Measurements from ENCODE around the gene NCKAP5. TPM values are rescaled to one million over a fixed set of nuclear protein-coding genes. Genes with fewer than 3 reads are reported as not detected.

Gene NCKAP5
- total RNA-seq, 4 donors from 2014 or later, result 2.7 to 11.7 (median 5.6) TPM

DNA sequence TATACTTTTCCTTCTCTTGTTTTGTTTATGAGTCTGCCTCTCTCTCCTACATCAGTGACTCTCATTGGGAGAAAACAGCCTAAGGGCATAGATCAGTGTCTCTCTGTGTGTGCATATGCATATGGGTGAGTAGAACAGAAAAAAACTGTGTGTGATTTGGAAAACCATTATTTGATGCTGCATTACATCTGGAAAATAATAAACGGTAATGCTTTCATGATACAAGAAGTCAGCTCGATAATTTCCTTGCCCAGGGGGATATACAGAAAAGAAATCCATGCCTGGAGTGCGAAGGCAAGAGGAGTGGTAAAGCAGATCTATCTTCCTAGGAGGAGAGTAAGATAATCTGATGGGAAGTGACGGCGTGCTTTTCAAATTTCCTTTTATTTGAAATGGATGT is 676.8 kb downstream of the NCKAP5 start:
- Histone ChIP-seq H3K27ac (no peak overlapping the region), H3K4me3 (no peak overlapping the region), H3K36me3 (no peaks in the 10 kb centered on the region), H3K9me3 (peaks cover 0 to 4% (median 0%) of the 10 kb centered on the region in 4 donors), H3K27me3 (no peaks in the 10 kb centered on the region), H3K4me1 (no peaks in the 10 kb centered on the region)
- TF ChIP-seq, protein P1, sequence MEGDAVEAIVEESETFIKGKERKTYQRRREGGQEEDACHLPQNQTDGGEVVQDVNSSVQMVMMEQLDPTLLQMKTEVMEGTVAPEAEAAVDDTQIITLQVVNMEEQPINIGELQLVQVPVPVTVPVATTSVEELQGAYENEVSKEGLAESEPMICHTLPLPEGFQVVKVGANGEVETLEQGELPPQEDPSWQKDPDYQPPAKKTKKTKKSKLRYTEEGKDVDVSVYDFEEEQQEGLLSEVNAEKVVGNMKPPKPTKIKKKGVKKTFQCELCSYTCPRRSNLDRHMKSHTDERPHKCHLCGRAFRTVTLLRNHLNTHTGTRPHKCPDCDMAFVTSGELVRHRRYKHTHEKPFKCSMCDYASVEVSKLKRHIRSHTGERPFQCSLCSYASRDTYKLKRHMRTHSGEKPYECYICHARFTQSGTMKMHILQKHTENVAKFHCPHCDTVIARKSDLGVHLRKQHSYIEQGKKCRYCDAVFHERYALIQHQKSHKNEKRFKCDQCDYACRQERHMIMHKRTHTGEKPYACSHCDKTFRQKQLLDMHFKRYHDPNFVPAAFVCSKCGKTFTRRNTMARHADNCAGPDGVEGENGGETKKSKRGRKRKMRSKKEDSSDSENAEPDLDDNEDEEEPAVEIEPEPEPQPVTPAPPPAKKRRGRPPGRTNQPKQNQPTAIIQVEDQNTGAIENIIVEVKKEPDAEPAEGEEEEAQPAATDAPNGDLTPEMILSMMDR (IDR thresholded peaks at IDR 0.05), result no peak
- TF ChIP-seq EP300 (IDR thresholded peaks at IDR 0.05), result no peak
- no peak for TF ChIP-seq POLR2A (IDR thresholded peaks at IDR 0.05)
- WGBS, 2 donors, result 74 to 81% methylated on average over 5 of the region's 5 CpGs
- DNase-seq (ENCODE audit: low spot score in 2 of 2), result no peak

- Histone ChIP-seq H3K27ac (no peak overlapping the region), H3K27me3 (no peaks in the 10 kb centered on the region), H3K9me3 (peaks cover 0 to 7% (median 0%) of the 10 kb centered on the region in 4 donors), H3K4me3 (no peak overlapping the region), H3K36me3 (no peaks in the 10 kb centered on the region), H3K4me1 (no peaks in the 10 kb centered on the region)
- WGBS, 2 donors, result 64 to 72% methylated on average over 2 of the region's 2 CpGs
- DNase-seq (ENCODE audit: low spot score in 2 of 2), result no peak
- TF ChIP-seq EP300 (IDR thresholded peaks at IDR 0.05), result no peak
- TF ChIP-seq, protein P1 (IDR thresholded peaks at IDR 0.05), result no peak
Measured at GRCh38 chr2:132886574-132886973, 681.7 kb downstream of the NCKAP5 start.

- peaks cover 0 to 7% (median 0%) of the 10 kb centered on the region in 4 donors for H3K9me3 ChIP-seq
- no peaks in the 10 kb centered on the region for H3K4me1 ChIP-seq
- H3K4me3 ChIP-seq, result no peak overlapping the region
- H3K36me3 ChIP-seq, result no peaks in the 10 kb centered on the region
- H3K27me3 ChIP-seq, result no peaks in the 10 kb centered on the region
- H3K27ac ChIP-seq, result no peak overlapping the region
- DNase-seq (ENCODE audit: low spot score in 2 of 2), result no peak
- TF ChIP-seq, protein P1 (IDR thresholded peaks at IDR 0.05), result no peak
- TF ChIP-seq EP300 (IDR thresholded peaks at IDR 0.05), result no peak
- no peak for TF ChIP-seq POLR2A (IDR thresholded peaks at IDR 0.05)
- WGBS, 2 donors, result 63 to 65% methylated on average over 6 of the region's 6 CpGs
Measured at GRCh38 chr2:132884705-132885104, 683.6 kb downstream of the NCKAP5 start.

DNA sequence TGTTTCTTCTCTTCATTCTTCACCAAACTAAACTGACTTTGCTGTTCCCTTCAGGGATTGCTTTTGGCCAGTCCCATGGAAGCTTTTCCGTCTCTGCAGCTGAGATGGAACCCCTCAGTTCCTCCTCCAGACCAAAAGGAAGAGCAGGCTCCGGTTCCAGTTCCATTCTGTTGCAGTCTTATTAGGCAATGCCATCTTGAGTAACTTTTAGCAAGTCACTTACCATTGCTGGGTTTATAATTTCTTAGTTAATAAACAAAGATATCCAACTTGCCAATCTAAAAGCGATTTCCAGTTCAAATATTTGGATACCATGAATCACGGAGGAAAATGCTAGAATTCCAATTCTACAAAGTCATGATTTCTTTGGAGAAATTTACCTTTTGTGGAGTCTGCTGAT is 684.0 kb downstream of the NCKAP5 start:
- WGBS, 2 donors, result 85 to 89% methylated on average over 4 of the region's 4 CpGs
- Histone ChIP-seq H3K27me3 (no peaks in the 10 kb centered on the region), H3K36me3 (no peaks in the 10 kb centered on the region), H3K4me1 (no peaks in the 10 kb centered on the region), H3K9me3 (peaks cover 0 to 7% (median 0%) of the 10 kb centered on the region in 4 donors), H3K27ac (no peak overlapping the region), H3K4me3 (no peak overlapping the region)
- TF ChIP-seq, protein P1 (IDR thresholded peaks at IDR 0.05), result no peak
- DNase-seq (ENCODE audit: low spot score in 2 of 2), result no peak

DNA sequence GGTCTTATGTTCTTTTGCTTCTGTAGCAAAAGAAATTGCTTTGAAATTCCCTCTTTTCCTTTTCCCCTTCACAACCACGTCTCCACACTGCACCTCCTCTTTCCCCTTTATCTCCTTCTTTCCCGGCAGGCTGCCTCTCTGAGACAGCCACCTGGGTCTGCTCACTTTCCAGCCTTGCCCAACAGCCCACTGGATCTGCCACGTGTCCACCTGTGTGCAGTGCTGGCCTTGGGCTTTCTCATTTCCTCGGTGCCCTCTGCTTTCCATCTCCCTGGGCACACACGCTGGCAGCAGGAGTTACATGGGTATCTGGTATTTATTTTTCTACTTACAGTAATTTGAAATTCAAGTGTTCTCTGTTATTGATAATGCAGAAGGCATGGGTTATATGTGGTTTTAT is 684.8 kb downstream of the NCKAP5 start:
- TF ChIP-seq, protein P1 (IDR thresholded peaks at IDR 0.05), result no peak
- TF ChIP-seq EP300 (IDR thresholded peaks at IDR 0.05), result no peak
- TF ChIP-seq POLR2A (IDR thresholded peaks at IDR 0.05), result no peak
- H3K36me3 ChIP-seq, result no peaks in the 10 kb centered on the region
- 79 to 80% methylated on average over 5 of the region's 5 CpGs for WGBS, 2 donors
- H3K9me3 ChIP-seq, result peaks cover 0 to 7% (median 0%) of the 10 kb centered on the region in 4 donors
- DNase-seq (ENCODE audit: low spot score in 2 of 2), result no peak
- no peak overlapping the region for H3K4me3 ChIP-seq
- H3K27ac ChIP-seq, result no peak overlapping the region
- no peaks in the 10 kb centered on the region for H3K27me3 ChIP-seq
- no peaks in the 10 kb centered on the region for H3K4me1 ChIP-seq
